AG09319 (cell line): Measurements from ENCODE around the gene RSPH3.
"Not testable (repeated sequence)": the region's sequence is repeated elsewhere in the genome, so short reads cannot be mapped to it uniquely, and the experiment has no call there.

Experiments used
- DNase-seq: peaks from one replicate; pipeline ENCODE4 v3.0.0-alpha.2; 2010; ENCODE audit warnings: low read depth; ENCODE audit errors: extremely low read depth
- CTCF ChIP-seq: IDR thresholded peaks from 2 replicates; pipeline ENCODE4 v1.5.1; 2011; ENCODE audit warnings: low read depth, mild to moderate bottlenecking, inconsistent platforms, low read length, moderate library complexity

Gene RSPH3

GRCh38 chr6:158954753-158955152 lies 45.2 kb downstream of the RSPH3 start:
- no peak for DNase-seq

GRCh38 chr6:158952011-158952410 lies 48.0 kb downstream of the RSPH3 start:
- DNase-seq, result not testable (repeated sequence)

More at GRCh38 chr6:158954753-158955152, 45.2 kb downstream of the RSPH3 start:
- TF ChIP-seq CTCF, result no peak

- DNase-seq, result not testable (repeated sequence)
Observed at GRCh38 chr6:158951565-158951964, 48.4 kb downstream of the RSPH3 start.

GRCh38 chr6:158947284-158947683 lies 52.7 kb downstream of the RSPH3 start:
- DNase-seq, result no peak
- TF ChIP-seq CTCF, result no peak

- no peak for TF ChIP-seq CTCF
- DNase-seq, result no peak
Observed at GRCh38 chr6:158943380-158944032, 56.5 kb downstream of the RSPH3 start.

GRCh38 chr6:158942349-158942748 lies 57.7 kb downstream of the RSPH3 start:
- no peak for DNase-seq
- TF ChIP-seq CTCF, result no peak

- DNase-seq, result no peak
- no peak for TF ChIP-seq CTCF
Observed at GRCh38 chr6:158941246-158941645, 58.8 kb downstream of the RSPH3 start.

GRCh38 chr6:158939255-158940159 lies 60.5 kb downstream of the RSPH3 start:
- no peak for TF ChIP-seq CTCF

More at GRCh38 chr6:158939255-158940159, 60.5 kb downstream of the RSPH3 start:
- DNase-seq, result no peak
